ENCODE data around the gene TMPRSS6. TPM values are rescaled to one million over a fixed set of nuclear protein-coding genes. Genes with fewer than 3 reads are reported as not detected.

The TMPRSS6 gene
- total RNA-seq, 1 experiment from 2014 or later, result 0.04 TPM

DNA sequence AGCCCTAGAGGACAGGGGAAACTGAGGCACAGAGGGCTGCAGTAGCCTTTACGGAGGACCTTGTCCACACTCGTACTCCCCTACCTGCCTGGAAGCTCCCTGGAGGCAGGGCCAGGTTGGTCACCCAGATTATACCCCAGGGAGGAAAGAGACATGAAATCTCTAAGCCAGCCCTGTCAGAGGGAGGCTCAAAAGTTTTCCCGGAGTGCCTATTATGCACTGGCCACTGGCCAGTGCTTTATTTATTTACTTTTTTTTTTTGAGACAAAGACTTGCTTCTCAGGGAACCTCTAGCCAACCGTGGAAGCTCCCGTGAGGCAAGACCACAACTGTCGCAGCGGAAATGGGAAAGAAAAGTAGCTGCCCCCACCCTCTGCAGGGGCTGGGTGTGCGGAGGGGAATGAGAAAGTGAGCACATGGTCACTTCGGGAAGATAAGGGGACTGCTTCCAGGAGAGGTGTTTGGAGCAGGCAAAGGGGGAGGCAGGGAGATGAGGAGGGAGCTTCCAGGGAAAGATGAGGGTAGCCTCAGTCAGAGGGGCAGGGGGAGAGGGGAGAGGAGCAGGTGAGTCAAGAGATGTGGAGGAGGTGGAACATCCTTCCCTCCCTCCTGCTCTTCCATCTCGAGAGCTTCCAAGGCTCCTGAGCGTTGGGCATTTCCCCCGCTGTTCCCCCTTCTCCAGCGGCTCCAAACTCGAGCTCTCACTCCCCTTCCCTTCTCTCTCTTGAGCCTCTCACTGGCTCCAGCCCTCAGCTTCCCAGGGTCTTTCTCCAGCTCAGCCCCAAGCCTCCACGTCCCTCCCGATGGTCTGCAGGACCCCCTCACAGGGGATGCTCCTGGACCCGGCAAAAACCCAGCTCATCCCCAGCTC lies 35.9 kb upstream of the TMPRSS6 start:
- no peak for ATAC-seq
- BruUV-seq (replicated peaks), result no TSS peak
- H3K9me2 ChIP-seq (replicated peaks; ENCODE audit: low read length), result no peaks in the 10 kb centered on the region
- ChIA-PET CTCF (no interaction called here), POLR2A (ENCODE audit: unreplicated experiment) (no interaction called here)
- H4K20me1 ChIP-seq (ENCODE audit: low read length), result no peaks in the 10 kb centered on the region
- H3F3A ChIP-seq (ENCODE audit: low read length, unreplicated experiment), result no peaks in the 10 kb centered on the region
- H3K4me1 ChIP-seq (ENCODE audit: insufficient read depth, low read length), result no peaks in the 10 kb centered on the region
- no peaks in the 10 kb centered on the region for H3K27me3 ChIP-seq (ENCODE audit: low read length)
- H3K4me2 ChIP-seq (ENCODE audit: low read length), result no peak overlapping the region
- DNase-seq, result no peak
- no peaks in the 10 kb centered on the region for H3K79me2 ChIP-seq (ENCODE audit: low read length)
- no peak overlapping the region for H2AFZ ChIP-seq (ENCODE audit: low read length)
- no peaks in the 10 kb centered on the region for H3K36me3 ChIP-seq (ENCODE audit: low read depth, low read length)
- TF ChIP-seq EZH2phosphoT487 (IDR thresholded peaks at IDR 0.05; ENCODE audit: borderline replicate concordance, low read length) (no peak), EZH2 (IDR thresholded peaks at IDR 0.05; ENCODE audit: low read length, unreplicated experiment) (no peak)
- TF ChIP-seq, protein P1, sequence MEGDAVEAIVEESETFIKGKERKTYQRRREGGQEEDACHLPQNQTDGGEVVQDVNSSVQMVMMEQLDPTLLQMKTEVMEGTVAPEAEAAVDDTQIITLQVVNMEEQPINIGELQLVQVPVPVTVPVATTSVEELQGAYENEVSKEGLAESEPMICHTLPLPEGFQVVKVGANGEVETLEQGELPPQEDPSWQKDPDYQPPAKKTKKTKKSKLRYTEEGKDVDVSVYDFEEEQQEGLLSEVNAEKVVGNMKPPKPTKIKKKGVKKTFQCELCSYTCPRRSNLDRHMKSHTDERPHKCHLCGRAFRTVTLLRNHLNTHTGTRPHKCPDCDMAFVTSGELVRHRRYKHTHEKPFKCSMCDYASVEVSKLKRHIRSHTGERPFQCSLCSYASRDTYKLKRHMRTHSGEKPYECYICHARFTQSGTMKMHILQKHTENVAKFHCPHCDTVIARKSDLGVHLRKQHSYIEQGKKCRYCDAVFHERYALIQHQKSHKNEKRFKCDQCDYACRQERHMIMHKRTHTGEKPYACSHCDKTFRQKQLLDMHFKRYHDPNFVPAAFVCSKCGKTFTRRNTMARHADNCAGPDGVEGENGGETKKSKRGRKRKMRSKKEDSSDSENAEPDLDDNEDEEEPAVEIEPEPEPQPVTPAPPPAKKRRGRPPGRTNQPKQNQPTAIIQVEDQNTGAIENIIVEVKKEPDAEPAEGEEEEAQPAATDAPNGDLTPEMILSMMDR (conservative IDR thresholded peaks at IDR 0.05; ENCODE audit: low read depth, low read length), result no peak
- no peak overlapping the region for H3K4me3 ChIP-seq (ENCODE audit: low read length)
- intact Hi-C loops (cut with micrococcal nuclease), result no loop called here
- H3K9me3 ChIP-seq (ENCODE audit: low read length), result no peaks in the 10 kb centered on the region
- no peak overlapping the region for H3K9ac ChIP-seq (ENCODE audit: low read length)
- no peak overlapping the region for H3K27ac ChIP-seq (ENCODE audit: low read length)

DNA sequence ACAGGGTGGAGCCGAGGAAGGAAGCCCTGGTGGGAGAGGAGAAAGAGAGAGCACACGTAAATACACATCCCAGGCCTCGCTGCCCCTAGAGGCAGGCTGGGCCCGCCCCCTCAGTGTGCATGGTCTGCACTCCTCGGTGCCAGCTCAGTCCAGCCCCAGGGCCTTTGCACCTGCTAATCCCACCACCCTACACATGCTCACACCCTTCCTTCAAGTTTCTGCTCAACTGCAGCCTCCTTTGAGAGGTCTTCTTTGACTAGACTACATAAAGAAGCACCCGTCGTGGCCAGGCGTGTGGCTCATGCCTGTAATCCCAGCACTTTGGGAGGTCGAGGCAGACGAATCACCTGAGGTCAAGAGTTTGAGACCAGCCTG lies 34.7 kb upstream of the TMPRSS6 start:
- no peak for ATAC-seq

More for the DNA sequence above, 34.7 kb upstream of the TMPRSS6 start:
- POLR2A ChIA-PET (ENCODE audit: unreplicated experiment), result no interaction called here
- no peaks in the 10 kb centered on the region for H3F3A ChIP-seq (ENCODE audit: low read length, unreplicated experiment)
- H2AFZ ChIP-seq (ENCODE audit: low read length), result no peak overlapping the region
- no peaks in the 10 kb centered on the region for H3K27me3 ChIP-seq (ENCODE audit: low read length)
- CTCF ChIA-PET, result interaction anchor here (0.6 kb wide), 1 partner anchor 592 kb away, joined by 3 read pairs; no protein-coding TSS in a partner anchor
- TF ChIP-seq EZH2phosphoT487 (IDR thresholded peaks at IDR 0.05; ENCODE audit: borderline replicate concordance, low read length) (no peak), EZH2 (IDR thresholded peaks at IDR 0.05; ENCODE audit: low read length, unreplicated experiment) (no peak)
- TF ChIP-seq, protein P1 (conservative IDR thresholded peaks at IDR 0.05; ENCODE audit: low read depth, low read length), result no peak
- H3K4me1 ChIP-seq (ENCODE audit: insufficient read depth, low read length), result no peaks in the 10 kb centered on the region
- H3K4me2 ChIP-seq (ENCODE audit: low read length), result no peak overlapping the region
- no peak for DNase-seq
- no peak overlapping the region for H3K27ac ChIP-seq (ENCODE audit: low read length)
- H3K9me3 ChIP-seq (ENCODE audit: low read length), result no peaks in the 10 kb centered on the region
- intact Hi-C loops (cut with micrococcal nuclease), result no loop called here
- no TSS peak for BruUV-seq (replicated peaks)
- H3K9ac ChIP-seq (ENCODE audit: low read length), result no peak overlapping the region
- H3K4me3 ChIP-seq (ENCODE audit: low read length), result no peak overlapping the region
- H3K79me2 ChIP-seq (ENCODE audit: low read length), result no peaks in the 10 kb centered on the region
- H3K36me3 ChIP-seq (ENCODE audit: low read depth, low read length), result no peaks in the 10 kb centered on the region
- H3K9me2 ChIP-seq (replicated peaks; ENCODE audit: low read length), result no peaks in the 10 kb centered on the region
- H4K20me1 ChIP-seq (ENCODE audit: low read length), result no peaks in the 10 kb centered on the region
